ENCODE results near the gene RBBP9.

RBBP9 gene

GRCh38 chr20:18496740-18497592 lies at the start of gene RBBP9:
Gene RBBP9, minus strand, starts transcription at chr20:18497225. Its CDS starts 58 bp downstream, at chr20:18497167.
- peak; percentile 74 for DNase-seq (ENCODE audit: low read depth)
- no peak for TF ChIP-seq CTCF (conservative IDR thresholded peaks at IDR 0.05; ENCODE audit: control insufficient read depth, insufficient read depth, low read depth, low read length)
- peak within 1 kb of the TSS; percentile 78 for H3K4me3 ChIP-seq (ENCODE audit: control insufficient read depth, low read depth, low read length)

GRCh38 chr20:18545566-18545965 lies 48.5 kb upstream of the RBBP9 start:
- TF ChIP-seq CTCF (conservative IDR thresholded peaks at IDR 0.05; ENCODE audit: control insufficient read depth, insufficient read depth, low read depth, low read length): no peak
- no peak for DNase-seq (ENCODE audit: low read depth)
- no peak overlapping the region for H3K4me3 ChIP-seq (ENCODE audit: control insufficient read depth, low read depth, low read length)

- DNase-seq (ENCODE audit: low read depth): no peak
- no peak for TF ChIP-seq CTCF (conservative IDR thresholded peaks at IDR 0.05; ENCODE audit: control insufficient read depth, insufficient read depth, low read depth, low read length)
- H3K4me3 ChIP-seq (ENCODE audit: control insufficient read depth, low read depth, low read length): no peak overlapping the region
Measured at GRCh38 chr20:18543932-18544331, 46.9 kb upstream of the RBBP9 start.

GRCh38 chr20:18543216-18543615 lies 46.2 kb upstream of the RBBP9 start:
- peak; percentile 30 for DNase-seq (ENCODE audit: low read depth)
- H3K4me3 ChIP-seq (ENCODE audit: control insufficient read depth, low read depth, low read length): no peak overlapping the region
- TF ChIP-seq CTCF (conservative IDR thresholded peaks at IDR 0.05; ENCODE audit: control insufficient read depth, insufficient read depth, low read depth, low read length): no peak

- TF ChIP-seq CTCF (conservative IDR thresholded peaks at IDR 0.05; ENCODE audit: control insufficient read depth, insufficient read depth, low read depth, low read length): no peak
- H3K4me3 ChIP-seq (ENCODE audit: control insufficient read depth, low read depth, low read length): no peak overlapping the region
- DNase-seq (ENCODE audit: low read depth): peak; percentile 63
Measured at GRCh38 chr20:18541741-18542140, 44.7 kb upstream of the RBBP9 start.

GRCh38 chr20:18537651-18538050 lies 40.6 kb upstream of the RBBP9 start:
- no peak for TF ChIP-seq CTCF (conservative IDR thresholded peaks at IDR 0.05; ENCODE audit: control insufficient read depth, insufficient read depth, low read depth, low read length)
- H3K4me3 ChIP-seq (ENCODE audit: control insufficient read depth, low read depth, low read length): no peak overlapping the region
- DNase-seq (ENCODE audit: low read depth): peak; percentile 77
